Smooth muscle cell (in vitro differentiated cells): Measurements from ENCODE around the gene ASCC3. TPM values are rescaled to one million over a fixed set of nuclear protein-coding genes. Genes with fewer than 3 reads are reported as not detected.
"Not testable (repeated sequence)": the region's sequence is repeated elsewhere in the genome, so short reads cannot be mapped to it uniquely, and the experiment has no call there.

ENCODE experiments used
- DNase-seq: peaks from one replicate; lab custom pipeline; 2025; ENCODE audit not compliant: unreplicated experiment; lab: John Stamatoyannopoulos, UW
- H2AFZ ChIP-seq: fragments of 200-600 bp; sonication (generic); 2 replicates; pipeline ENCODE4 v1.6.0; 2016; ENCODE audit warnings: antibody characterized with exemption, low read depth, mild to moderate bottlenecking
- H3F3A ChIP-seq: fragments of 200-600 bp; sonication (generic); 2 replicates; pipeline ENCODE4 v1.6.0; 2017; ENCODE audit warnings: antibody characterized with exemption, low read depth
- H3K27ac ChIP-seq: fragments of 200-600 bp; sonication (generic); 2 replicates; pipeline ENCODE4 v1.5.1; 2016; ENCODE audit warnings: low read depth, mild to moderate bottlenecking
- H3K27me3 ChIP-seq: fragments of 200-600 bp; sonication (generic); 2 replicates; pipeline ENCODE4 v1.6.1; 2016; ENCODE audit warnings: low read depth, mild to moderate bottlenecking
- H3K36me3 ChIP-seq: fragments of 200-600 bp; sonication (generic); 2 replicates; pipeline ENCODE4 v1.5.1; 2016; ENCODE audit warnings: low read depth
- H3K4me1 ChIP-seq: fragments of 200-600 bp; sonication (generic); 2 replicates; pipeline ENCODE4 v1.5.1; 2016; ENCODE audit warnings: low read depth
- H3K4me2 ChIP-seq: fragments of 200-600 bp; sonication (generic); 2 replicates; pipeline ENCODE4 v1.6.0; 2016; ENCODE audit warnings: mild to moderate bottlenecking
- H3K4me3 ChIP-seq: fragments of 200-600 bp; sonication (generic); 2 replicates; pipeline ENCODE4 v1.5.1; 2016; ENCODE audit warnings: mild to moderate bottlenecking
- H3K79me2 ChIP-seq: fragments of 200-600 bp; sonication (generic); 2 replicates; pipeline ENCODE4 v1.6.0; 2016; ENCODE audit warnings: low read depth, mild to moderate bottlenecking
- H3K9ac ChIP-seq: fragments of 200-600 bp; sonication (generic); 2 replicates; pipeline ENCODE4 v1.6.0; 2016; ENCODE audit warnings: low read depth
- H3K9me3 ChIP-seq: fragments of 200-600 bp; sonication (generic); replicated peaks from 2 replicates; pipeline ENCODE4 v1.5.1; 2016; ENCODE audit warnings: low read depth
- H4K20me1 ChIP-seq: fragments of 200-600 bp; sonication (generic); 2 replicates; pipeline ENCODE4 v1.6.0; 2016; ENCODE audit warnings: low read depth
- WGBS: methylation state at CpG from one replicate; pipeline ENCODE4 v1.1.7; 2016; ENCODE audit warnings: low lambda C conversion rate; 5-methylcytosine and 5-hydroxymethylcytosine counted together
- polyA plus RNA-seq: library from polyadenylated mRNA; unstranded; fragments of >200 nt; fragmentation: Nextera tagmentation; extraction: Ambion mirVana; gene quantifications from 2 replicates; pipeline ENCODE4 v1.2.1, GENCODE V29; 2016
- total RNA-seq: library from RNA; depleted of rRNA; stranded (reverse); fragments of >200 nt; gene quantifications from 2 replicates; pipeline ENCODE4 v1.2.3, GENCODE V29; 2014
- TF ChIP-seq, protein P1 (sequence below): fragments of 200-600 bp; sonication (generic); IDR thresholded peaks from 2 replicates; pipeline ENCODE4 v1.5.1; 2017; ENCODE audit warnings: borderline replicate concordance, mild to moderate bottlenecking, antibody characterized with exemption; ENCODE audit not compliant: insufficient read depth, poor library complexity, severe bottlenecking

ASCC3 gene
- total and polyA plus RNA-seq, 2 experiments from 2014 or later, result 59.0 to 116 TPM

GRCh38 chr6:100745419-100746041, 135.6 kb downstream of the ASCC3 start:
- TF ChIP-seq, protein P1, sequence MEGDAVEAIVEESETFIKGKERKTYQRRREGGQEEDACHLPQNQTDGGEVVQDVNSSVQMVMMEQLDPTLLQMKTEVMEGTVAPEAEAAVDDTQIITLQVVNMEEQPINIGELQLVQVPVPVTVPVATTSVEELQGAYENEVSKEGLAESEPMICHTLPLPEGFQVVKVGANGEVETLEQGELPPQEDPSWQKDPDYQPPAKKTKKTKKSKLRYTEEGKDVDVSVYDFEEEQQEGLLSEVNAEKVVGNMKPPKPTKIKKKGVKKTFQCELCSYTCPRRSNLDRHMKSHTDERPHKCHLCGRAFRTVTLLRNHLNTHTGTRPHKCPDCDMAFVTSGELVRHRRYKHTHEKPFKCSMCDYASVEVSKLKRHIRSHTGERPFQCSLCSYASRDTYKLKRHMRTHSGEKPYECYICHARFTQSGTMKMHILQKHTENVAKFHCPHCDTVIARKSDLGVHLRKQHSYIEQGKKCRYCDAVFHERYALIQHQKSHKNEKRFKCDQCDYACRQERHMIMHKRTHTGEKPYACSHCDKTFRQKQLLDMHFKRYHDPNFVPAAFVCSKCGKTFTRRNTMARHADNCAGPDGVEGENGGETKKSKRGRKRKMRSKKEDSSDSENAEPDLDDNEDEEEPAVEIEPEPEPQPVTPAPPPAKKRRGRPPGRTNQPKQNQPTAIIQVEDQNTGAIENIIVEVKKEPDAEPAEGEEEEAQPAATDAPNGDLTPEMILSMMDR, result no peak

DNA sequence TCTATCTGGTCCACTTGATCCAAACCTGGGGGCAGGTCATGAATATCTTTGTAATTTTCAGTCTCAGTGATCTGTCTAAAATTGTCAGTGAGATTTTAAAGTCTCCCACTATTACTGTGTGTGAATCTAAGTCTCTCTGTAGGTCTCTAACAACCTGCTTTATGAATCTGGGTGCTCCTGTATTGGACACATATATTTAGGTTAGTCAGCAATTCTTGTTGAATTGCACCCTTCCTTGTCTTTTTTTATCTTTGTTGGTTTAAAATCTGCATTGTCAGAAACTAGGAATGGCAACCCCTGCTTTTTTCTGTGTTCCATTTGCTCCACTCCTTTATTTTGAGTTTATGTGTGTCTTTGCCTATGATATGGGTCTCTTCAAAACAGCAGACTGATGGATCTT, 140.7 kb downstream of the ASCC3 start:
- no peak for DNase-seq
- Histone ChIP-seq H3K27me3 (no peaks in the 10 kb centered on the region), H3K4me3 (no peak overlapping the region), H3F3A (peaks cover 4% of the 10 kb centered on the region), H3K27ac (no peak overlapping the region), H3K36me3 (no peaks in the 10 kb centered on the region), H3K9ac (no peak overlapping the region), H3K4me1 (no peaks in the 10 kb centered on the region), H2AFZ (no peak overlapping the region), H3K9me3 (no peaks in the 10 kb centered on the region), H3K79me2 (peaks cover 3% of the 10 kb centered on the region), H4K20me1 (no peaks in the 10 kb centered on the region), H3K4me2 (no peak overlapping the region)
- TF ChIP-seq, protein P1, result no peak

More at GRCh38 chr6:100745419-100746041, 135.6 kb downstream of the ASCC3 start:
- Histone ChIP-seq H3K4me3 (no peak overlapping the region), H3F3A (peaks cover 4% of the 10 kb centered on the region), H3K9me3 (no peaks in the 10 kb centered on the region), H4K20me1 (peaks cover 12% of the 10 kb centered on the region), H3K27ac (no peak overlapping the region), H3K36me3 (peaks cover 7% of the 10 kb centered on the region), H3K9ac (no peak overlapping the region), H3K27me3 (no peaks in the 10 kb centered on the region), H2AFZ (no peak overlapping the region), H3K79me2 (peaks cover 21% of the 10 kb centered on the region), H3K4me1 (no peaks in the 10 kb centered on the region), H3K4me2 (no peak overlapping the region)
- 96% methylated on average over 5 of the region's 5 CpGs for whole genome bisulfite sequencing
- DNase-seq, result no peak

- H3K4me3 ChIP-seq, H4K20me1 ChIP-seq, H3K9me3 ChIP-seq, H3K27me3 ChIP-seq, DNase-seq, H3K36me3 ChIP-seq, H2AFZ ChIP-seq, H3F3A ChIP-seq, H3K9ac ChIP-seq, H3K4me2 ChIP-seq, H3K79me2 ChIP-seq, H3K27ac ChIP-seq, H3K4me1 ChIP-seq: not testable (repeated sequence)
Observed at GRCh38 chr6:100737720-100738119, 143.4 kb downstream of the ASCC3 start.

DNA sequence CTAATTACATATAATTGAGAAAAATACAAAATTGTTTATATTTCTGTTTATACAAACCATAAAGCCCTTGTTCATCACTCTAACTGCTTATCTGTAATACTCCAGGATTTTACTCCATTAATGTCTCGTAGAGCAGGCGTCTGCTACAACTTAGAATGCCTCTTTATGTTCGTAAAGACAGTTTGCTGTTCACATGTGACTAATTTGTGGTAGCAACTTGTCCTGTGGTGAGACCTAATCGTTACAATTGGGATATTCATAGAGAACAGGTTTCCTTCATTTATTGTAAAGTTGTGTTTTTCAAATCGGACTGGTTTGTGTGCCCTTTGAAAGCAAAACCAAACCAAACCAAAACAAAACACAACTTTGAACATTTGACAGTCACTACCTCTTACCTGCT, 149.7 kb downstream of the ASCC3 start:
- TF ChIP-seq, protein P1, result no peak
- Histone ChIP-seq H3K4me2 (no peak overlapping the region), H3K27me3 (no peaks in the 10 kb centered on the region), H3K4me1 (no peaks in the 10 kb centered on the region), H3K27ac (no peak overlapping the region), H3K9me3 (no peaks in the 10 kb centered on the region), H3K4me3 (no peak overlapping the region), H2AFZ (no peak overlapping the region), H3K9ac (no peak overlapping the region), H3F3A (peaks cover under 1% of the 10 kb centered on the region), H4K20me1 (peaks cover 27% of the 10 kb centered on the region), H3K36me3 (no peaks in the 10 kb centered on the region), H3K79me2 (no peaks in the 10 kb centered on the region)
- DNase-seq, result no peak
- WGBS, result 53% methylated on average over 5 of the region's 5 CpGs
